Esophagus mucosa (tissue), 1 donor: ENCODE measurements around the gene GAREM2. TPM values are rescaled to one million over a fixed set of nuclear protein-coding genes. Genes with fewer than 3 reads are reported as not detected.
"Not testable (repeated sequence)": the region's sequence is repeated elsewhere in the genome, so short reads cannot be mapped to it uniquely, and the experiment has no call there.

Experiments used
- ATAC-seq: fragments of 200-7000 bp; cut with Tn5 transposase; one replicate; pipeline ENCODE4 v1.9.1; 2020
- total RNA-seq: library from RNA; stranded (reverse); gene quantifications from one replicate; pipeline ENCODE4 v1.2.4, GENCODE V29; 2023
- donor health status: DM: yes; HTN: yes; CAD: no.

Gene GAREM2
- total RNA-seq: 0.68 TPM

- ATAC-seq: peak; percentile 10
Measured at GRCh38 chr2:26172871-26173775, at the start of gene GAREM2. Gene GAREM2 (plus strand): TSS chr2:26173088. CDS start chr2:26173221, 133 bp downstream.

GRCh38 chr2:26123426-26123825 lies 49.5 kb upstream of the GAREM2 start:
- ATAC-seq: no peak

- no peak for ATAC-seq
Measured at GRCh38 chr2:26126074-26126473, 46.8 kb upstream of the GAREM2 start.

- no peak for ATAC-seq
Measured at GRCh38 chr2:26128176-26128575, 44.7 kb upstream of the GAREM2 start.

- no peak for ATAC-seq
Measured at GRCh38 chr2:26130763-26131162, 42.1 kb upstream of the GAREM2 start.

DNA sequence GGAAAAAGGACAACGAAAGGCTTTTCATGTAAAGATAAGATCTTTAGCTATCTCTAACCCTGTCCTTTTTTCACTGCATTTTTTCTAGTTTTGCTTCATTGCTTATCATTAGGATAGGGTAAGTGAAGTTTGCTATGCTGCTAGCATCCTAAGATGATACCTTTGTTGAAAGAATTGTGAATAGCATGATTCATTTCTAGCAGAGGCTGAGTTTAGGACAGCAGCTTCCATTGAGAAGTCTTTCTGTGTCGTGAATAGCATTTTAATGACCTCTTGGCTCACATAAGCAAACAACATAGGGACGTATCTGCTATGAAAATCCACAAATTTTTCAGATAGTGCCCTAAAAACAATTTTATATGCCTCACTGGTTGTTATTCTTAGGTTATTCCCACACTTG lies 36.4 kb upstream of the GAREM2 start:
- no peak for ATAC-seq

DNA sequence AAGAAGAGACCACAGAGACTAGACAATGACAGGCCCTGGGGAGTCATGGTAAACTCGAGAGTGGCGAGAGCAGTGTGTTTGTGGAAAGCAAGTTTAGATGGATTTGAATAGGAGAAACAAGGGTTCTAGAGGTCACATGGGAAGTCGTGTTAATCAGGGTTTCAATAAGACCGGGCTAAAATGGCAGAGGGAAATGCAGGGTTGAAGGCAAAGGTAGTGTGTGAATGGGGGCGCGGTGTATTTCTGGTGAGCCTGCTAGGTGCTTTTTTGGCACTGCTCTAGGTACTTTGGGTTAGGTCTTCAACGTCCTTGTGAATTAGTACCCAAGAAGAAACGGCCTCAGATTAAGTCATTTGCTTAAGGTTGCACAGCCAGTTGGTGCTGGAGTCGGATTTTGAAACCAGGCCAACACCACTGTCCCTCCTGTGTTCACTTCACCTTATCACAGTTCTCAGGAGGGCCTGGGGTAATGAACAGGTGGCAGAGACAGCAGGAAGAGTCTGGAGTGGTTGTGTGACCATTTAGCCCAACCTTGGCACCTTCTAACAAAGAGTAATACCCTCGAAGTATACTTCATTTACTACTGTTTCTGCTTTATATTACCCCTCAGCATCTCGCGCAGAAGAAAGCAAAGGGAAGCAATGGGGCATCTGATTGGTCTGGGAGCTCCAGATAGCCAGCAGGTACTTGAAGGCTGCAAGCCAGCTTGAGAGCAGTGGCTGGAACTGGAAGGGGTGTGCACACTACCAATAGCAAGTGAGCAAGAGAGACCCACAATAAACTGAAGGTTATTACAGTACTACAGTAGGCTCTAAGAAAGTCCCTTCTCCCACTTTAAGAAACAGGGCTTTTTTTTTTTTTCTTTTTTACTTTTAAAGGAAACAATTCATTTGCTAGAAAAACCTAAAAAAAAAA lies 33.4 kb upstream of the GAREM2 start:
- ATAC-seq: peak; percentile 33

DNA sequence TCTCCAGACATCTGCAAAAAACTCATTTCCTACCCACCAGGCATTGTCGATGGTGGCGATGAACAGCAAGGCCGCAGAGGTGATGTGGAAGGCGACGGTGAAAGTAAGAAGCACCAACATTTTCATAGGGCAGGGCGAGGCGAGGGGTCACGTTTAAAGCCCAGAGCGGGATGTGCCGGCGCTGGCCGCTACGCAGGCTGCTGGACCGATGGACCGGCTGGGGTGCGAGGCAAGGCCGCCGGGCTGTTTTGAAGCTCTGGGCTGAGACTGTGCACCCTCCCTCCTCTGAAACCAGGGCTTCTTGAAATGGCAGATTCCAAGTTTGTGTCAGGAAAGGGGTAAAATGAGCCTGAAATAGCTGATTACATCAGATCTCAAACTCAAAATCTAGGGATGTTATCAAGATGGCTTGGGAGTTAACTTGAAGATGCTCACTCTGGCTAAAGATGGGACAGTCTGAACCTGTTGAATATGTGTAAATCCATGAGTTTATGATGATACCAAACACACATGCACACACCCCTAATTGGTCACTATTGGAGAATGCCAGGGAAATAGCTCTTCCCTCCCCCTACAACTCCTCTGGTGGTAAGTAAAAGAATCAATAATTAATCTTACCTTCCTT lies 31.6 kb upstream of the GAREM2 start:
- ATAC-seq: peak; percentile 8

- no peak for ATAC-seq
Measured at GRCh38 chr2:26144031-26144430, 28.9 kb upstream of the GAREM2 start.

- peak; percentile 23 for ATAC-seq
Measured at GRCh38 chr2:26144953-26145680, 27.8 kb upstream of the GAREM2 start.

- ATAC-seq: no peak
Measured at GRCh38 chr2:26148501-26148900, 24.4 kb upstream of the GAREM2 start.

DNA sequence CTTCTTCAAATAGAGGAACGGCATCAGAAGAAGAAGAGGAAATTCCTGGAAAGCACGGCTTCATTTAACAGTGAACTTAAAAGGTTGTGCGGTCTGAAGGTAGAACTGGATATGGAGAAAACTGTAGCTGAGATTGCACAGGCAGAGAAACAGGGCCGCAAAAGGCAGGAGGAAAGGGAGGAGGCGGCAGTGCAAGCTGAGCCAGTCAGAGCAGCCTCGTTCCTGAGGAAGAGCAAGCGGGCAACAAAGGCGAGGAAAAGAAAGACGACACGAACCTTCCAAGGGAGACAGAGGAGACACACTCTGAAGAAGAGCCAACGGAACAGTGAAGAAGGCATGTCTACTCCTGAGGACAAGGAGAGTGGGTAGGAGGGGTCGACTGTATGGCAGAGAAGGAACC lies 22.6 kb upstream of the GAREM2 start:
- no peak for ATAC-seq

DNA sequence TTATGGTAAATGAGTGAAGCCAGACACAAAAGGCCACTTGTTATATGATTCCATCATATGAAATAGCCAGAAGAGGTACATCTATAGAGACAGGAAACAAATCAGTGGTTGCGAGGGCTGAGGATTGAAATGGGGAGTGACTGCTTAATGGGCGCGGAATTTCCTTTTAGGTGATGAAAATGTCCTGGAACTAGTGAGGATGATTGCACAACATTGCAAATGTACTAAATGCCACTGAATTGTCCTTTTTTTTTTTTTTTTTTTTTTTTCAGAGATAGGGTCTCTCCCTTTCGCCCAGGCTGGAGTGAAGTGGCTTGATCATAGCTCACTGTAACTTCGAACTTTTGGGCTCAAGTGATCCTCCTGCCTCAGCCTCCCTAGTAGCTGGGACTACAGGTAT lies 15.3 kb upstream of the GAREM2 start:
- ATAC-seq: no peak

GRCh38 chr2:26161926-26162325 lies 11.0 kb upstream of the GAREM2 start:
- ATAC-seq: no peak

- no peak for ATAC-seq
Measured at GRCh38 chr2:26162963-26163362, 9.9 kb upstream of the GAREM2 start.

DNA sequence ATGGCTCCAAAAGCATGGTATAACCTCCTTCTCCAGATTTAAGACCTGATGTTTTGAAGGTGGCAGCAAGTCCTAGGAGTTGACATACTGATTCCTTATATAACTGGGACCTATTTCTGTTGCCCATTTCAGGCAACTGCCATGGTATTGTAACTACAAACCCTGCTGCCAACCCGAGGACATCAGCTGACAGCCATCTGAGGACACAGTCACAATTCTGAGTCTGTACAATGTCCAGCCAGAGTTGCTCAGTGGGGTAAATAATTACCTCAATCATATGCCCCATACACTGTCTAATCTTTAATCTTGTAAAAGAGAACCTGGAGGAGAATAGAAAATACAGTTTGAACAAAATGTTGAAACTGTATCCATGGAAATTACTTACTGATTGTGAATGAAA lies 8.7 kb upstream of the GAREM2 start:
- no peak for ATAC-seq

DNA sequence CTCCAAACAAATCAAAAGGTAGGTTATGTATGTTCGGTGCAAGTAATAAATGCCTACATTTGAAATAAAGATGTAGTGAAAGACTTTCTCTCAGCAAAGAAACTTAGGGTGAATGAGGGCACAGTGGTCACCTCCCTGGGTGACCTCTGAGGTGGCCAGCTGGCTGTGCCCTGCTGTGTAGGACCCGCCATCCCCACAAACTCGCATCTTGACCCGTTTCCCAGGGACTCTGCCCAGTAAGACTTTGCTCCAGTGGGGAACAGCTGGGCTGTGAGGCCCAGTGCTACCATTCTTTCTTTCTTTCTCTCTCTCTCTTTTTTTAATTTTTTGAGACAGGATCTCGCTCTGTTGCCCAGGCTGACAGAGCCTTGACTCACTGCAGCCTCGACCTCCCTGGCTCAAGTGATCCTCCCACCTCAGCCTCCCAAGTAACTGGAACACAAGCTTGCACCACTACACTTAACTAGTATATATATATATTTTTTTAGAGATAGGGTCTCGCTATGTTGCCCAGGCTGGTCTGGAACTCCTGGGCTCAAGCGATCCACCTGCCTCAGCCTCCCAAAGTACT lies 8.2 kb upstream of the GAREM2 start:
- no peak for ATAC-seq

DNA sequence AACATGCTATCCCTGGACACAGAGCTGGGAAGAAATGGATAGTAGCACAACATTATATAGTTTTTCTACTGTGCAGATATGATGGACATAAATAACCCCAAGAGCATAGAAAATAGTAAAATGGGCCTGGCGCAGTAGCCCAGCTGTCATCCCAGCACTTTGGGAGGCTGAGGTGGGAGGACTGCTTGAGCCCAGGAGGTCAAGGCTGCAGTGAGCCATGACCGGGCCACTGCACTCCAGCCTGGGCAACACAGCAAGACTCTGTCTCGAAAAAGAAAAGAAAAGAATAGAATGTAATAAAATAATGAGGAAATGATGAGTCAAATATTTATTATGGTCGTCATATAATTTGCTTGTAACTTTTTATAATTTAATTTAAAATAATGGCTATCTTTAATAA lies 7.5 kb upstream of the GAREM2 start:
- ATAC-seq: no peak

DNA sequence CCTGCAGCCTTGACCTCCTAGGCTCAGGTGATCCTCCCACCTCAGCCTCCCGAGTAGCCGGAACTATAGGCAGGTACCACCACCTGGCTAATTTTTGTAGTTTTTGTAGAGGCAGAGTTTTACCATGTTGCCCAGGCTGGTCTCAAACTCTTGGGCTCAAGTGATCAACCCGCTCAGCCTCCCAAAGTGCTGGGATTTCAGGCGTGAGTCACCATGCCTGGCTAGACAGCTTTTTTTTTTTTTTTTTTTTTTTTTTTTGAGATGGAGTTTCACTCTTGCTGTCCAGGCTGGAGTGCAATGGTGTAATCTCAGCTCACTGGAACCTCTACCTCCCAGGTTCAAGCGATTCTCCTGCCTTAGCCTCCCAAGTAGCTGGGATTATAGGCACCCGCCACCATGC lies 6.3 kb upstream of the GAREM2 start:
- not testable (repeated sequence) for ATAC-seq

DNA sequence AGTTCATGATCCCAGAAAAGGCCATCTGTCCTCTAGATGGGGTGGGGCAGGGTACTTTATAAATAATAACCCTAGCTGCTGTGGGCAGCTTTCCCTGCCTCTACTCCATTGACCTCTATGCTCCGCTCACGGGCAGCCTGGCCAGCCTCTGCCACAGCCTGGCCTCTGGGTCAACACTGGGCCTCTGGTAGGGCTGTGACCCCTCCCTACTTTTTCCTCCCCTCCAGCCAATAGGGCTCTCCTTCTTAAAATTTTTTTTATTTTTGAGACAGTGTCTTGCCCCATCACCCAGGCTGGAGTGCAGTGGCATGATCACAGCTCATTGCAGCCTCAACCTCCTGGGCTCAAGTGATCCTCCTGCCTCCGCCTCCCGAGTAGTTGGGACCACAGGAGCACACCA lies 4.1 kb upstream of the GAREM2 start:
- ATAC-seq: no peak

DNA sequence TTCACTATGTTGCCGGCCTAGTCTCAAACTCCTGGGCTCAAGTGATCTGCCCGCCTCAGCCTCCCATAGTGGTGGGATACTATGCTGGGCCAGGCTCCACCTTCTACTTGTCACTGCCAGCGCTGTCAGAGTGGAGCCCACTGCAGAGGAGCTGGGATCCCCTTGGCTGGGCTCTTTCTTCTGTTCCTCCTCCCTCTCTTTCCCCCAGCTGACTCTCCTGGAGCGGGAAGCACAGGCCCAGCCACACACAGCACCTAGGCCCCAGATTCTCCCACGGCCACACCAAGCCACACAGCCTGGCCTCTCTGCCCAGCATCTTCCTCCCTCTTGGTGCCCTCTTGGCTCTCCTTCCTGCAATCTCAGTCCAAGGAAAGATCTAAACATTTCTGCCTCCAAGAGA lies 3.7 kb upstream of the GAREM2 start:
- ATAC-seq: no peak
